Activated naive CD8-positive, alpha-beta T cell treated with anti-CD3 and anti-CD28 coated beads, Interleukin-2, amount 10 ng/mL, durations not matched to agents 7 days and 5 days (primary cell): Measurements from ENCODE around the gene PDE1A. TPM values are rescaled to one million over a fixed set of nuclear protein-coding genes. Genes with fewer than 3 reads are reported as not detected.

Source experiments
- ATAC-seq: fragments of 150-1000 bp; cut with Tn5 transposase; one replicate; pipeline ENCODE4 v1.10.0; 2021; ENCODE audit warnings: low read depth, moderate library complexity
- POLR2A ChIA-PET: fragments of 350-600 bp; sonication (Branson Sonifier 250); formaldehyde crosslinking; loops from one replicate; lab custom pipeline; 2021; ENCODE audit warnings: antibody characterized with exemption; lab: Charles Lee
- DNase-seq: peaks from one replicate; pipeline ENCODE4 v3.0.0; 2021
- H3K27ac Mint-ChIP-seq: one replicate; pipeline ENCODE4 v1.8.0; 2022; ENCODE audit warnings: mild to moderate bottlenecking, mixed read lengths
- H3K27me3 Mint-ChIP-seq: one replicate; pipeline ENCODE4 v1.8.0; 2022; ENCODE audit warnings: mild to moderate bottlenecking, moderate library complexity, mixed read lengths
- H3K36me3 Mint-ChIP-seq: one replicate; pipeline ENCODE4 v1.8.0; 2021; ENCODE audit warnings: mild to moderate bottlenecking, mixed read lengths
- H3K4me1 Mint-ChIP-seq: one replicate; pipeline ENCODE4 v1.8.0; 2021; ENCODE audit warnings: mixed read lengths
- H3K4me3 Mint-ChIP-seq: one replicate; pipeline ENCODE4 v1.8.0; 2022; ENCODE audit warnings: mild to moderate bottlenecking, moderate library complexity, mixed read lengths
- H3K9me3 Mint-ChIP-seq: one replicate; pipeline ENCODE4 v1.8.0; 2021; ENCODE audit warnings: mixed read lengths
- total RNA-seq, 2 experiments: library from RNA; stranded (reverse); gene quantifications; one replicate each; pipeline ENCODE4 v1.2.3, GENCODE V29; 2021

The PDE1A gene
- total RNA-seq, 2 experiments from 2014 or later = not detected

DNA sequence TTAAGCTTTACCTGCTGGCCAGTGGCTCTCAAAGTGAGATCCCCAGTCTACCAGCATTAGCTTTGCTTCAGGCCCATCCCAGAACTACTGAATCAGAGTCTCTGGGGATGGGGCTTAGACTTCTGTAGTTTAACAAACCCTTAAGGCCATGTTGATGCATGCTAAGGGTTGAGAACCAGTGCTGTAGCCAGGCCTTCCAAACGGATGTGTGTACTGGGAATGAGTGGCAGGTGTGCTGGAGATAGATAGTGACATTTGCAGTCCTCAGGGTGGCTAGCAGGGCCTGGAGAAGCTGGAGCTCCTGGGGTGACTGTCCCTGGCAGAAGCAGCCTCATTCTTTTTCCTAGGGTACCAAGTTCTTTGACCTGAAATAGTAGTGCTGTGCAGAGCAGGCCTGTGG, 292.6 kb downstream of the PDE1A start:
- H3K27ac Mint-ChIP-seq = no peak overlapping the region
- POLR2A ChIA-PET = no interaction called here
- ATAC-seq (no peak), DNase-seq (no peak)
- no peaks in the 10 kb centered on the region for H3K36me3 Mint-ChIP-seq
- H3K4me3 Mint-ChIP-seq = no peak overlapping the region
- H3K9me3 Mint-ChIP-seq = no peaks in the 10 kb centered on the region
- H3K27me3 Mint-ChIP-seq = no peaks in the 10 kb centered on the region
- H3K4me1 Mint-ChIP-seq = no peaks in the 10 kb centered on the region

DNA sequence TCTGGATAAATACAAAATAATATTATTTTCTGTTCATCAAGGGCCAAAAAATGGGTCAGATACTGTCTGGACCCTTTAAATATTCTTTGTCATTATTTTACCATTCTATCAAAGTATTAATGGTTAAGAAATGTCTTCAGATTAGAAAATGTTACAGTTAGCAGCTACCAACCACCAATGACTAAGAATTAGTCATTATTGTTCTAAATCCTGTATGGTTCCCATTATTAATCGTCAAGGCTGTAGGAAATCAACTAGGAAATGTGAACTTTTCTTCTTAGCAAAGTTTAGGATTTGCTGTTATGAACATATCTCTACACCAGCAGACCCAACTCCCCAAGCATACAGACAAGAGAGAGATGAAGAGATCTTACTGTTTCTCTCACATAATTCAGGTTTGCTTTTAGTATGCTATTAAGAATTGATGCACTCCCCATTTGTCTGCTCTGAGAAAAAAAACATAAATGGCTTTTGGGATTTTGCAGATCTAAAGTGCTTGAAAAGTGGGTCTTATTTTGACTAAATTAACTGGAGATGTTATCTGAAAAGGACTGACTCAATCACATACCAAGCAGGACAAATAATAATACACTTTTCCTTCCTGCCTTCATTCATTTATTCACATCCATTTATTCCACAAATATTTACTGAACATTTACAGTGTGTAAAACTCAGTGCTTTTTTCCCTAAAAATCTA, 293.5 kb downstream of the PDE1A start:
- Mint-ChIP-seq H3K4me1 (no peaks in the 10 kb centered on the region), H3K9me3 (no peaks in the 10 kb centered on the region), H3K27ac (no peak overlapping the region), H3K36me3 (no peaks in the 10 kb centered on the region), H3K27me3 (peaks cover under 1% of the 10 kb centered on the region), H3K4me3 (no peak overlapping the region)
- POLR2A ChIA-PET = no interaction called here
- DNase-seq (no peak), ATAC-seq (no peak)

DNA sequence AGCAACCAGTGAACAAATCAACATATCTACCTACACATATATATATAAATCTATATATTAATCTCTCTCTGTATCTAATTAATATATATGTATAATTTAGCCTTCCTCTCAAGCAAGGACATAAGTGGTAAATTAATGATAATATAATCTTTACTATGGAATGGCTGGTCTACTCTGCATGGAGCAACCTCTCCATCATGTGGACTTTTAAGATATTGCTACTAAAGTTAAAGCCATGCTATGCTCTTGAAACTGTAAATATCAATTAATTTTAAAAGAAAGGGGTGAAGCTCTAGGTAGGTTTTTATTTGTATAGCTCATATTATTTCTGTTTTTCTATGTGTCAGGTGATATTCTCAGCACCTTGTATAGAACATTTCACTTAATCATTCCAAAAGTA, 294.2 kb downstream of the PDE1A start:
- H3K9me3 Mint-ChIP-seq = no peaks in the 10 kb centered on the region
- H3K27ac Mint-ChIP-seq = no peak overlapping the region
- peaks cover 4% of the 10 kb centered on the region for H3K27me3 Mint-ChIP-seq
- no peaks in the 10 kb centered on the region for H3K4me1 Mint-ChIP-seq
- H3K4me3 Mint-ChIP-seq = no peak overlapping the region
- no peak for DNase-seq
- ATAC-seq = no peak
- POLR2A ChIA-PET = no interaction called here
- no peaks in the 10 kb centered on the region for H3K36me3 Mint-ChIP-seq

DNA sequence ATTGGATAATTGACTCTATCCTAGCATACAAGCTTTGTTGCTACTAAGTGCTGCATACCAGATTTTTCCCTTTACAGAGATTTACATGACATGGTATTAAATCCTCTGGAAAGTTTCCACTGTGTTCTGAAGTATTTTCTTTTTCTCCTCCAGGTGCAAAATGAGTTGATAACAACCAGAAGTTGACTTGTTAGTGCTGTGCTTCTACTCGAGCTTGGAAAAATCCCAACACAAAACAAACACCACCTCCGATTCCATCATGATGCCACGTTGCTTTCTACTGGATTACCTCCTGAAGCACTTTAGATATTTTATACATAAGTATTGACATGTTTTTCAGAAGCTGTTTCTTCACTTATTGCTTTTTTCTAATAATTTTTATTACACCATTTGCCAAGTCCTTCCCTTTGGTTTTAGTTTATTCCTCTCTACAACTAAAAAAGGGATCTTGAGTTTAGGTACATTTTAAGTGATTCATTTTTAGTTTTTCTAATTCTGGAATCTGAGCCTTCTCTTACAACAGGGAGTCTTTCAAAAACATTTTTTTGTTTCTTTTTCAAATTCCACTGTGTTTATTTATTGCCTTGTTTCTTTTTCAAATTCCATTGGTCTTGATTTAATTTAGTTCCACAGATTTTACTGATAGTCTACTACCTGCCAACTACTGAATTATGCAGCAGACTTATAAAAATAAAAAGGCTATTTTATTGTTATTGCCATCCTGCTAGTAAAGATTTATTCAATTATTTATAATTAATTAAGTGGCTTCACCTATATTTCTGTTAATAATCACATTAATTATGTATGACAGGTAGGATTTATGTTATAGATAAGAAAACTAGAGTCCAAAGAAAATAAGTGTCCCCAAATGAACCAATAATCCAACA, 297.8 kb downstream of the PDE1A start:
- H3K4me3 Mint-ChIP-seq = no peak overlapping the region
- H3K9me3 Mint-ChIP-seq = no peaks in the 10 kb centered on the region
- no peaks in the 10 kb centered on the region for H3K4me1 Mint-ChIP-seq
- ATAC-seq (no peak), DNase-seq (no peak)
- no peaks in the 10 kb centered on the region for H3K36me3 Mint-ChIP-seq
- POLR2A ChIA-PET = no interaction called here
- peaks cover 4% of the 10 kb centered on the region for H3K27me3 Mint-ChIP-seq
- H3K27ac Mint-ChIP-seq = no peak overlapping the region

GRCh38 chr2:182117196-182117595, 309.6 kb downstream of the PDE1A start:
- DNase-seq (no peak), ATAC-seq (no peak)
- Mint-ChIP-seq H3K36me3 (no peaks in the 10 kb centered on the region), H3K4me1 (no peaks in the 10 kb centered on the region), H3K27me3 (peaks cover 2% of the 10 kb centered on the region), H3K27ac (no peak overlapping the region), H3K9me3 (peaks cover 2% of the 10 kb centered on the region), H3K4me3 (no peak overlapping the region)
- POLR2A ChIA-PET = no interaction called here

DNA sequence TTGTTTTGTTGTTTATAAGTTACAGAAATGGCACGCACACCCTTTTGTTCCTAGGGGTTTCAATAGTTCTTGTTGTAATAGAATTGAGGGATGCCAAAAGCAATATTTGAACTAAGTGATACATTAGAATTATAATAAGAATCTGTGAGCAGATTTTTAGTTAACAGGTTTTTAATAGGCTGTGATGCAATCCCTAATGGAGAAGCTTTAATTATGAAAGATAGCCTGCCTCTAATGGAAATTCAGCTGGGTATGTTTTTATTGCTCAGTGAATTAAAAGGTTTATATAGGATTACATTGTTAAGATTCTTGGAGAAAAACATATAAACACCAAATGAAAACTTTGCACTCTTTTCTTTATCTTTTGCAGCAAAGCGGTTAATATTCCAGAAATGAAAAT, 310.1 kb downstream of the PDE1A start:
- Mint-ChIP-seq H3K4me3 (no peak overlapping the region), H3K9me3 (peaks cover 2% of the 10 kb centered on the region), H3K36me3 (no peaks in the 10 kb centered on the region), H3K4me1 (no peaks in the 10 kb centered on the region), H3K27me3 (peaks cover 2% of the 10 kb centered on the region), H3K27ac (no peak overlapping the region)
- ATAC-seq (no peak), DNase-seq (no peak)
- POLR2A ChIA-PET = no interaction called here

DNA sequence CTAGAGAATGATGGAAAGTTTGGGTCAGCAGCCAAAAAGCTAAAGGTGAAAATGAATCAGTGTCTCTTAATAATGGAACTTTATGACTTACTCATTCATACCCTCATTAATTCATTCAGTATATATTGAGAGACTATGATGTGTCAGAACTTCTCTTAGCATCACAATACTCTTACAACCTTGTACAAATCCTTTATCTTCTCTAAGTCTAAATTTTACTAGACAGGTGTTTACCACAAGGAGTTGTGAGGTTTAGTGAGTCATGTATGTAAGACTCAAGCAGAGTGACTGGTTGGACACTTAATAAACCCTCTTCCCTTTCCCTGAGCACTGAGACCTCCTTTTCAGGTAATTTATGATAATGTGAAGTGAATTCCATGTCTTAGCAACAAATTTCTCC, 311.6 kb downstream of the PDE1A start:
- POLR2A ChIA-PET = no interaction called here
- DNase-seq (no peak), ATAC-seq (no peak)
- Mint-ChIP-seq H3K9me3 (no peaks in the 10 kb centered on the region), H3K4me3 (no peak overlapping the region), H3K27ac (no peak overlapping the region), H3K27me3 (peaks cover 2% of the 10 kb centered on the region), H3K36me3 (no peaks in the 10 kb centered on the region), H3K4me1 (no peaks in the 10 kb centered on the region)

GRCh38 chr2:182113334-182113733, 313.5 kb downstream of the PDE1A start:
- no peaks in the 10 kb centered on the region for H3K4me1 Mint-ChIP-seq
- ATAC-seq (no peak), DNase-seq (no peak)
- H3K9me3 Mint-ChIP-seq = no peaks in the 10 kb centered on the region
- POLR2A ChIA-PET = no interaction called here
- no peak overlapping the region for H3K27ac Mint-ChIP-seq
- H3K36me3 Mint-ChIP-seq = no peaks in the 10 kb centered on the region
- no peak overlapping the region for H3K4me3 Mint-ChIP-seq
- H3K27me3 Mint-ChIP-seq = peaks cover 2% of the 10 kb centered on the region

GRCh38 chr2:182110347-182110746, 316.5 kb downstream of the PDE1A start:
- no peaks in the 10 kb centered on the region for H3K27me3 Mint-ChIP-seq
- no peaks in the 10 kb centered on the region for H3K36me3 Mint-ChIP-seq
- POLR2A ChIA-PET = no interaction called here
- H3K9me3 Mint-ChIP-seq = no peaks in the 10 kb centered on the region
- no peak overlapping the region for H3K27ac Mint-ChIP-seq
- no peak for ATAC-seq
- no peaks in the 10 kb centered on the region for H3K4me1 Mint-ChIP-seq
- DNase-seq = no peak
- no peak overlapping the region for H3K4me3 Mint-ChIP-seq

- Mint-ChIP-seq H3K4me3 (no peak overlapping the region), H3K27ac (no peak overlapping the region), H3K27me3 (peaks cover 5% of the 10 kb centered on the region), H3K36me3 (no peaks in the 10 kb centered on the region), H3K4me1 (no peaks in the 10 kb centered on the region), H3K9me3 (no peaks in the 10 kb centered on the region)
- no peak for DNase-seq
- ATAC-seq = no peak
- POLR2A ChIA-PET = no interaction called here
These were observed 323.3 kb downstream of the PDE1A start for GRCh38 chr2:182103526-182103925.

- POLR2A ChIA-PET = no interaction called here
- Mint-ChIP-seq H3K9me3 (no peaks in the 10 kb centered on the region), H3K36me3 (no peaks in the 10 kb centered on the region)
These were observed 325.6 kb downstream of the PDE1A start for GRCh38 chr2:182101263-182101662.

GRCh38 chr2:182098648-182099047, 328.2 kb downstream of the PDE1A start:
- Mint-ChIP-seq H3K27me3 (no peaks in the 10 kb centered on the region), H3K27ac (no peak overlapping the region), H3K36me3 (no peaks in the 10 kb centered on the region), H3K4me1 (no peaks in the 10 kb centered on the region), H3K9me3 (no peaks in the 10 kb centered on the region), H3K4me3 (no peak overlapping the region)
- ATAC-seq = no peak
- no peak for DNase-seq
- POLR2A ChIA-PET = no interaction called here

More at GRCh38 chr2:182101263-182101662, 325.6 kb downstream of the PDE1A start:
- Mint-ChIP-seq H3K4me1 (no peaks in the 10 kb centered on the region), H3K27me3 (peaks cover 5% of the 10 kb centered on the region), H3K27ac (no peak overlapping the region), H3K4me3 (no peak overlapping the region)
- ATAC-seq (no peak), DNase-seq (no peak)

- no peaks in the 10 kb centered on the region for H3K9me3 Mint-ChIP-seq
- ATAC-seq = no peak
- H3K4me3 Mint-ChIP-seq = no peak overlapping the region
- no peaks in the 10 kb centered on the region for H3K4me1 Mint-ChIP-seq
- no peak overlapping the region for H3K27ac Mint-ChIP-seq
- POLR2A ChIA-PET = no interaction called here
- no peak for DNase-seq
- no peaks in the 10 kb centered on the region for H3K27me3 Mint-ChIP-seq
- no peaks in the 10 kb centered on the region for H3K36me3 Mint-ChIP-seq
These were observed 329.2 kb downstream of the PDE1A start for GRCh38 chr2:182097571-182098164.

GRCh38 chr2:182090486-182090885, 336.4 kb downstream of the PDE1A start:
- H3K4me1 Mint-ChIP-seq = no peaks in the 10 kb centered on the region
- POLR2A ChIA-PET = no interaction called here

More at GRCh38 chr2:182090486-182090885, 336.4 kb downstream of the PDE1A start:
- Mint-ChIP-seq H3K27me3 (peaks cover 1% of the 10 kb centered on the region), H3K4me3 (no peak overlapping the region), H3K9me3 (no peaks in the 10 kb centered on the region), H3K27ac (no peak overlapping the region), H3K36me3 (no peaks in the 10 kb centered on the region)
- ATAC-seq (no peak), DNase-seq (no peak)
